Stimulated activated CD4-positive, alpha-beta T cell treated with anti-CD3 and anti-CD28 coated beads, Interleukin-12 subunit alpha, Interleukin-12 subunit beta, amount 100 ng/mL, for 4 hours (primary cell): ENCODE measurements around the gene GRAP2.

Experiments used
- DNase-seq: peaks from one replicate; pipeline ENCODE4 v3.0.0-alpha.2; 2020

Gene GRAP2

GRCh38 chr22:40022536-40023240 is 121.8 kb downstream of the GRAP2 start:
- no peak for DNase-seq
